Prostate gland (tissue), 2 donors: ENCODE measurements around the gene XCL2. TPM values are rescaled to one million over a fixed set of nuclear protein-coding genes. Genes with fewer than 3 reads are reported as not detected.
A peak's percentile ranks its signal among the peaks of the same experiment; 100 is the strongest.
"Not testable (repeated sequence)": the region's sequence is repeated elsewhere in the genome, so short reads cannot be mapped to it uniquely, and the experiment has no call there.

Experiments
- DNase-seq: peaks from one replicate; pipeline ENCODE4 v3.0.0-alpha.2; 2019; ENCODE audit warnings: low spot score
- H3K27ac ChIP-seq, 2 donors: fragments of 200-600 bp; sonication (generic); 2 replicates each; pipeline ENCODE4 v1.5.1; 2017 to 2019
- H3K27me3 ChIP-seq: fragments of 200-600 bp; sonication (generic); replicated peaks from 2 replicates; pipeline ENCODE4 v1.5.1; 2019; ENCODE audit not compliant: insufficient read depth
- H3K36me3 ChIP-seq, 2 donors: fragments of 200-600 bp; sonication (generic); 1 replicate in 1 of 2; 2 replicates in 1 of 2; pipeline versions ENCODE4 v1.5.1 to v1.8.1; 2017 to 2019
- H3K4me1 ChIP-seq: fragments of 200-600 bp; sonication (generic); replicated peaks from 2 replicates; pipeline ENCODE4 v1.5.1; 2019
- H3K4me3 ChIP-seq, 2 donors: fragments of 200-600 bp; sonication (generic); 2 replicates each; pipeline ENCODE4 v1.5.1; 2017 to 2019
- H3K9me3 ChIP-seq: fragments of 200-600 bp; sonication (generic); 2 replicates; pipeline ENCODE4 v1.5.1; 2017
- POLR2A ChIP-seq: fragments of 450-650 bp; IDR thresholded peaks from one replicate; pipeline ENCODE4 v1.6.1; 2016; ENCODE audit warnings: antibody characterized with exemption, mild to moderate bottlenecking
- POLR2AphosphoS5 ChIP-seq: sonication (generic); formaldehyde crosslinking; IDR thresholded peaks from one replicate; pipeline ENCODE4 v1.6.1; 2017; ENCODE audit warnings: antibody characterized with exemption
- WGBS: methylation state at CpG from one replicate; pipeline ENCODE4 v1.1.5; 2018; 5-methylcytosine and 5-hydroxymethylcytosine counted together
- intact Hi-C: fragments of 100-400 bp; cut with DNase I; formaldehyde crosslinking; loops from one replicate; pipeline ENCODE4 v1.14.2; 2022
- total RNA-seq, 2 donors: library from RNA; depleted of rRNA; stranded (reverse); fragments of >200 nt; gene quantifications; one replicate each; pipeline ENCODE4 v1.1.0, GENCODE V29; 2016
- TF ChIP-seq, protein P1 (sequence below), 4 experiments: fragments of 200-600 bp in 2 of 4; fragments of 450-650 bp in 2 of 4; sonication (generic) in 2 of 4; IDR thresholded peaks; 1 replicate in 3 of 4; 2 replicates in 1 of 4; pipeline ENCODE4 v1.5.1; 2016 to 2019; ENCODE audit warnings: antibody characterized with exemption in 4 of 4, mild to moderate bottlenecking in 2 of 4, moderate library complexity in 2 of 4

Gene XCL2
- total RNA-seq, 2 donors from 2014 or later: not detected

DNA sequence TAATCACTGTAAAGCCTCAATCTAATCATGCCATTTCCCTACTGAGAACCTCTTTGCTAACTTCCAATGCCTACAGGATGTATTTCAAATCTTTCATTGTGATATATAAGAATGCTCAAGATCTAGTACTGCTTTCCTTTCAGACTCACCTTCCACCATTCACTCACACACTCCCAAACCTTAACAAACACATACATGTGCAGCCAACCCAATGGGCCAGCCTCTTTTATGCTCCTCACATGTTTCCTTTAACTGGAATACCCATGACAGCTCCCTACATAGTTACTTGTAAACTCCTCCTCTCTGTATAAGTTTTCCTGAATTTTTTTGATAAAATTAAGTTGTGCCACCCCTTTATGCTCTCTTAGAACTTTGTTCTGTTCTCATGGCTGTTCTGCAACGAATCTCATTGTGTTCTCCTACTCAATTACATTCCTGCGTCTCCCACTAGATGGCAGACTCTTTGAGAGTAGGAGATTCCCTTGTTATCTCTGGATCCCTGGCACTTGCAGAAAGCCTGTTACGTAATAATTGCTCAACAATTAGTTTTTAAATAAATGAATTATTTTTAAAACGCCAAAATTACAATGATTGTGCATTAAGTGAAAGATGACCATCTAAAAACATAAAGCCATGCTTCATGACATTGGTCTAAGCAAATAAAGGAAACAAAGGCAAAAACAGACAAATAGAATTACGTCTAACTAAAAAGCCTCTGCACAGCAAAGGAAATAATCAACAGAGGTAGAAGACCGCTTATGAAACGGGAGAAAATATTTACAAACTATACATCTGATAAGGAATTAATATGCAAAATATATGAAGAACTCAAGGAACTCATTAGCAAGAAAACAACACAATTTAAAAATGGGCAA is 2.1 kb upstream of the XCL2 start:
- H3K36me3 ChIP-seq, DNase-seq, H3K4me1 ChIP-seq, H3K9me3 ChIP-seq, H3K4me3 ChIP-seq, H3K27ac ChIP-seq, intact Hi-C loops, H3K27me3 ChIP-seq: not testable (repeated sequence)
- WGBS: 58% methylated on average over 7 of the region's 7 CpGs
- TF ChIP-seq, protein P1, sequence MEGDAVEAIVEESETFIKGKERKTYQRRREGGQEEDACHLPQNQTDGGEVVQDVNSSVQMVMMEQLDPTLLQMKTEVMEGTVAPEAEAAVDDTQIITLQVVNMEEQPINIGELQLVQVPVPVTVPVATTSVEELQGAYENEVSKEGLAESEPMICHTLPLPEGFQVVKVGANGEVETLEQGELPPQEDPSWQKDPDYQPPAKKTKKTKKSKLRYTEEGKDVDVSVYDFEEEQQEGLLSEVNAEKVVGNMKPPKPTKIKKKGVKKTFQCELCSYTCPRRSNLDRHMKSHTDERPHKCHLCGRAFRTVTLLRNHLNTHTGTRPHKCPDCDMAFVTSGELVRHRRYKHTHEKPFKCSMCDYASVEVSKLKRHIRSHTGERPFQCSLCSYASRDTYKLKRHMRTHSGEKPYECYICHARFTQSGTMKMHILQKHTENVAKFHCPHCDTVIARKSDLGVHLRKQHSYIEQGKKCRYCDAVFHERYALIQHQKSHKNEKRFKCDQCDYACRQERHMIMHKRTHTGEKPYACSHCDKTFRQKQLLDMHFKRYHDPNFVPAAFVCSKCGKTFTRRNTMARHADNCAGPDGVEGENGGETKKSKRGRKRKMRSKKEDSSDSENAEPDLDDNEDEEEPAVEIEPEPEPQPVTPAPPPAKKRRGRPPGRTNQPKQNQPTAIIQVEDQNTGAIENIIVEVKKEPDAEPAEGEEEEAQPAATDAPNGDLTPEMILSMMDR (IDR thresholded peaks at IDR 0.05): peak in 1 of 4 experiments; percentile 20

DNA sequence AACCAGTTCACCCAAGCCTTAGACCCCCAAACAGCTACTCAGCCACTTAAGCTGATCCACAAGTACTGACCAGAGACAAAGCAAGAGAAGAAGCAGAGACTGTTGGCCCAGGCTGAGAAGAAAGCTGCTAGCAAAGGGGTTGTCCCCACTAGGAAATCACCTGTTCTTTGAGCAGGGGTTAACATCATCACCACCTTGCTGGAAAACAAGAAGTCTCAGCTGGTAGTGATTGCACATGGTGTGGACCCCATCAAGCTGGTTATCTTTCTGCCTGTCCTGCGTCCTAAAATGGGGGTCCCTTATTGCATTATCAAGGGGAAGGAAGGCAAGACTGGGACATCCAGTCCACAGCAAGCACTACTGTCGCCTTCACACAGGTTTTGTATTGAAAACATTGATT is 819 bp downstream of the XCL2 start:
- H3K9me3 ChIP-seq, H3K27me3 ChIP-seq, H3K36me3 ChIP-seq, H3K4me3 ChIP-seq, DNase-seq, H3K4me1 ChIP-seq, H3K27ac ChIP-seq, intact Hi-C loops: not testable (repeated sequence)
- WGBS: 100% methylated on average over 2 of the region's 2 CpGs

DNA sequence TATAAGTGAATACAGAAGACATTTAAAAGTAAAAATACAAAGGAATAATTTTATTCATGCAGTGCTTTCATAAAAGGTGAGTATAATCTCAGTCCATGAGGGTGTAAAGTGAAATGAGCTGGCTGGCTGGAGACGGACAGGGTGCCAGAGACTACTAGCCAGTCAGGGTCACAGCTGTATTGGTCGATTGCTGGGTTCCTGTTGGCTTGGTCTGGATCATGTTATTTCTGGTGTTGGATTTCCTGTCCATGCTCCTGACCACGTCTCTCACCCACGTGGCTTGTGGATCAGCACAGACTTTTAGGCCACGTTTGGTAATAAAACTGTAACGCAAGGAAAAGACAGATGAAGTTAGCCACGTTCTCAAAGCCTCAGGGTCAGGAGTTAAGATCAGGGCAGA is 3.0 kb downstream of the XCL2 start:
- not testable (repeated sequence) for H3K4me3 ChIP-seq
- WGBS: 84% methylated on average over 7 of the region's 7 CpGs

DNA sequence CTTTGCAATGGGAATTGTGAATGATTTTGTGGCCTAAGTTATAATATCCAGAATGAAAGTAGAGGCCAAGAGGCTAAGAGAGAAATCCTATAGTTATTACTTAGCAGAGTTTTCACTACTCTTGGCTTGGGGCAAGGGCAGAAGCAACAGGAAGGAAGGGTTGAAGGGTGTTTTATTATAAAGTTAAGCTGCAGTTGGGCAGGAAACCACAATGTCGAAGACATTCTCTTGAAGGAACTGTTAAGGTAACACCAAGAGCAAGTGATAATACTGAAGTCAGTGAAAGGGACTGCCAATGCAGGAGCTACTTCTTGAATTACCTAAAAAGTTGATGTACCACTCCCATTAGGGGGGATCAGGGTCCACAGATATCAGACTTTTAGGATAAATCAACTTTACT is 8.3 kb downstream of the XCL2 start:
- H3K4me3 ChIP-seq: no peak overlapping the region
- no peak for DNase-seq
- H3K27ac ChIP-seq: no peak overlapping the region
- H3K27me3 ChIP-seq: no peaks in the 10 kb centered on the region
- no peaks in the 10 kb centered on the region for H3K36me3 ChIP-seq
- TF ChIP-seq, protein P1 (IDR thresholded peaks at IDR 0.05): no peak
- no peak for TF ChIP-seq POLR2AphosphoS5
- TF ChIP-seq POLR2A: no peak
- intact Hi-C loops: no loop called here
- H3K9me3 ChIP-seq: no peaks in the 10 kb centered on the region
- no peaks in the 10 kb centered on the region for H3K4me1 ChIP-seq
- 83% methylated on average over 1 of the region's 1 CpG for WGBS

More for the DNA sequence above, 3.0 kb downstream of the XCL2 start:
- DNase-seq, H3K27ac ChIP-seq, intact Hi-C loops, H3K27me3 ChIP-seq, H3K36me3 ChIP-seq, H3K9me3 ChIP-seq, H3K4me1 ChIP-seq: not testable (repeated sequence)

DNA sequence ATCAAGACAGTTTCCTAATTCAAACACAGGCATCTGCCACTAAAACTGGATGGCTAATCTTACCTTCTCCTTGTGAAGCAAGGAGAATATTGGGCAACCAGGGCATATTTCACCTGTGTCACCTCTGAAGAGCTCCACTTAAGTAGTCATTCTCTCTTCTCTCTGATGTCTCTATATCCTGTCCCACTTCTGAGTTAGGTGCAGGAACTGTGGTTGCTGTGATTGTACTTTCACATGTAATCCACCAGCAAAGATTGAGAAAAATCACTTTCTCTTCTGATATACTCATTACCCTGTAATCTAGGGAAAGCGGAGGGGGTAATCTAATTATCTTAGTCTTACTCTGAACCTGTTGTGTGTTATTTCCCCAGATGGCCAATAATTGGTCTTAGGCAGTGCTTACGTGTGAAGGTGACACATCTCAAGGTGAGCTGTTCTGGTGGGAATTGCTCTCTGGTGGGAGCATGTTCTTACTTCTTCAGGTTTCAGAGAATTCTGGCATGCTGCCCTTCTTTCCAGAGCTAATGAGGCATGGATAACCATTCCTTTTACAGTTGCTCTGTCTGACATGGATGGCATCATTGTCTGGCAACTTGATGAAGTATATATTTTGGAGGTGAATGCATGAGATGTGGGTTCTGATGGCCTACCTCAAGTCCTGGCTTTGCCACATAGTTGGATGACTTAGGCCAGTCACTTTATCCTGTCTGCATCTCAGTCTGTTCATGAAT is 12.0 kb downstream of the XCL2 start:
- no peaks in the 10 kb centered on the region for H3K27me3 ChIP-seq
- 98% methylated on average over 2 of the region's 2 CpGs for WGBS
- intact Hi-C loops: no loop called here
- no peaks in the 10 kb centered on the region for H3K36me3 ChIP-seq
- no peak overlapping the region for H3K27ac ChIP-seq
- H3K4me1 ChIP-seq: no peaks in the 10 kb centered on the region
- no peak for DNase-seq
- no peak overlapping the region for H3K4me3 ChIP-seq
- H3K9me3 ChIP-seq: no peaks in the 10 kb centered on the region
- TF ChIP-seq POLR2AphosphoS5: no peak
- no peak for TF ChIP-seq POLR2A
- TF ChIP-seq, protein P1 (IDR thresholded peaks at IDR 0.05): no peak
